OCI-LY3 (cell line): ENCODE data around the gene SEC61A2.

ENCODE experiments used
- H2AFZ ChIP-seq: fragments of 200-600, 300-600 bp; shearing (Covaris generic); 2 replicates; pipeline ENCODE4 v1.6.0; 2014; ENCODE audit warnings: antibody characterized with exemption, low read depth, low read length
- H3K27ac ChIP-seq: fragments of 200-600, 300-600 bp; sonication (generic); 2 replicates; pipeline ENCODE4 v1.5.1; 2014; ENCODE audit warnings: mild to moderate bottlenecking, low read length, moderate library complexity, mixed read lengths
- H3K27me3 ChIP-seq: fragments of 200-600, 300-600 bp; sonication (generic); 2 replicates; pipeline ENCODE4 v1.6.1; 2014; ENCODE audit warnings: low read depth, low read length, mixed read lengths
- H3K36me3 ChIP-seq: fragments of 200-600, 300-600 bp; sonication (generic); replicated peaks from 2 replicates; pipeline ENCODE3; 2014; ENCODE audit warnings: low read depth, low read length, mixed read lengths
- H3K4me1 ChIP-seq: fragments of 300-600, 200-600 bp; sonication (generic); 2 replicates; pipeline ENCODE4 v1.6.1; 2014; ENCODE audit warnings: low read length, mixed read lengths
- H3K4me2 ChIP-seq: fragments of 200-600, 300-600 bp; sonication (generic); 2 replicates; pipeline ENCODE4 v1.6.1; 2014; ENCODE audit warnings: low read length, mixed read lengths
- H3K4me3 ChIP-seq: fragments of 300-600, 200-600 bp; sonication (generic); 2 replicates; pipeline ENCODE4 v1.5.1; 2014; ENCODE audit warnings: antibody characterized with exemption, mild to moderate bottlenecking, low read length, moderate library complexity
- H3K79me2 ChIP-seq: fragments of 300-600, 200-600 bp; shearing (Covaris generic); 2 replicates; pipeline ENCODE4 v1.6.1; 2014; ENCODE audit warnings: mild to moderate bottlenecking, low read length, mixed read lengths
- H3K9ac ChIP-seq: fragments of 300-600, 200-600 bp; shearing (Covaris generic); 2 replicates; pipeline ENCODE4 v1.6.0; 2014; ENCODE audit warnings: mild to moderate bottlenecking, low read length, moderate library complexity
- H3K9me3 ChIP-seq: fragments of 200-600, 300-600 bp; shearing (Covaris generic); 2 replicates; pipeline ENCODE4 v1.6.1; 2014; ENCODE audit warnings: low read length, mixed read lengths; ENCODE audit not compliant: insufficient read depth
- H4K20me1 ChIP-seq: fragments of 200-600, 300-600 bp; sonication (generic); 2 replicates; pipeline ENCODE4 v1.6.1; 2016; ENCODE audit warnings: low read length, mixed read lengths; ENCODE audit not compliant: insufficient read depth
- CTCF ChIP-seq: fragments of 200-600, 300-600 bp; sonication (generic); IDR thresholded peaks from 2 replicates; pipeline ENCODE4 v1.5.1; 2014; ENCODE audit warnings: antibody characterized with exemption, low read length, low read depth
- EZH2phosphoT487 ChIP-seq: fragments of 200-600 bp; shearing (Covaris generic); IDR thresholded peaks from 2 replicates; pipeline ENCODE4 v1.6.1; 2018; ENCODE audit warnings: antibody characterized with exemption, mixed run types, low read depth

Gene SEC61A2

GRCh38 chr10:12195603-12196506 lies 66.4 kb downstream of the SEC61A2 start, which contains the start of the genes CDC123 and NUDT5:
TSS of gene CDC123 (plus strand) at chr10:12196188. CDS start at chr10:12196246, 58 bp downstream.
TSS of gene NUDT5 (minus strand) at chr10:12195891. CDS start at chr10:12186291, 9,600 bp downstream.
- Histone ChIP-seq H3K4me3 (peak within 1 kb of the TSS; percentile 100), H3K79me2 (peaks cover 95% of the 10 kb centered on the region), H4K20me1 (no peaks in the 10 kb centered on the region), H3K9me3 (no peaks in the 10 kb centered on the region), H3K36me3 (peaks cover 10% of the 10 kb centered on the region), H3K4me1 (peaks cover 31% of the 10 kb centered on the region), H3K27me3 (no peaks in the 10 kb centered on the region), H2AFZ (peak within 1 kb of the TSS; percentile 91), H3K27ac (peak within 1 kb of the TSS; percentile 91), H3K4me2 (peak within 1 kb of the TSS; percentile 92), H3K9ac (peak within 1 kb of the TSS; percentile 95)
- no peak for TF ChIP-seq CTCF
- TF ChIP-seq EZH2phosphoT487, result no peak

- H3K27ac ChIP-seq, result peak overlapping the region; percentile 91
- H3K79me2 ChIP-seq, result peaks cover 97% of the 10 kb centered on the region
- H2AFZ ChIP-seq, result peak overlapping the region; percentile 91; the same call in 1 of the 2 replicates
- H3K4me1 ChIP-seq, result peaks cover 28% of the 10 kb centered on the region
- H3K9ac ChIP-seq, result peak overlapping the region; percentile 95
- peaks cover 5% of the 10 kb centered on the region for H4K20me1 ChIP-seq
- no peak for TF ChIP-seq CTCF
- no peak for TF ChIP-seq EZH2phosphoT487
- no peaks in the 10 kb centered on the region for H3K27me3 ChIP-seq
- no peaks in the 10 kb centered on the region for H3K9me3 ChIP-seq
- peak overlapping the region; percentile 100 for H3K4me3 ChIP-seq
- peaks cover 16% of the 10 kb centered on the region for H3K36me3 ChIP-seq
- peak overlapping the region; percentile 92 for H3K4me2 ChIP-seq
These were observed 67.2 kb downstream of the SEC61A2 start for GRCh38 chr10:12196531-12197211.

DNA sequence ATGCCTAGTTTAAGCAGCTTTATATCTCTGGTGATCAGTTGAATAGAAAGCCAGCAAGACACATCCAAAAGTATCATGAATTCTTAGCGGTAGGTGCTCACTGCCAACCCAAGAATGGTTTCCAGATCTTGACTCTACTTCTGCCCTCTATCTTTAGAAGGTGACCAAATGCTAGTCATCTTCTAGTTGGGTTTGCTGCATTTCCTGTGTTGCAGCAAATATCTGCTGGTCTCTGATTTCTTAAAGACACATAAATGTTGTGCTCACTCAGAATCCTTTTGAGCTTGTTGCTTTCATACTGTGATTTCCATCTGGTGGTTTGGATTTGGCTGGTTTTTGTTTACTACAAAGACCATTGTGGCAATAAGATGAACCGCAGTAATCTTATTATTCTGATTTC lies 68.7 kb downstream of the SEC61A2 start:
- Histone ChIP-seq H3K4me2 (peak overlapping the region; percentile 32), H3K9me3 (no peaks in the 10 kb centered on the region), H3K79me2 (peaks cover 98% of the 10 kb centered on the region), H3K9ac (no peak overlapping the region), H3K4me1 (peaks cover 25% of the 10 kb centered on the region), H3K27ac (peak overlapping the region; percentile 65), H3K4me3 (no peak overlapping the region), H2AFZ (no peak overlapping the region), H3K27me3 (no peaks in the 10 kb centered on the region), H4K20me1 (peaks cover 10% of the 10 kb centered on the region), H3K36me3 (peaks cover 21% of the 10 kb centered on the region)
- TF ChIP-seq EZH2phosphoT487 (no peak), CTCF (no peak)

GRCh38 chr10:12200850-12201249 lies 71.4 kb downstream of the SEC61A2 start:
- Histone ChIP-seq H4K20me1 (peaks cover 10% of the 10 kb centered on the region), H3K9ac (no peak overlapping the region), H3K9me3 (no peaks in the 10 kb centered on the region), H3K4me1 (peaks cover 19% of the 10 kb centered on the region), H3K4me2 (no peak overlapping the region), H3K79me2 (peaks cover 96% of the 10 kb centered on the region), H3K36me3 (peaks cover 27% of the 10 kb centered on the region), H3K27ac (no peak overlapping the region), H2AFZ (no peak overlapping the region), H3K4me3 (no peak overlapping the region), H3K27me3 (no peaks in the 10 kb centered on the region)
- TF ChIP-seq CTCF (no peak), EZH2phosphoT487 (no peak)
